KMS-11 (cell line): ENCODE measurements around the gene CYP1A1.

Experiments used
- H2AFZ ChIP-seq: fragments of 200-600 bp; sonication (generic); 2 replicates; pipeline ENCODE4 v1.6.1; 2016; ENCODE audit warnings: antibody characterized with exemption, mixed run types, low read depth
- H3K27ac ChIP-seq: fragments of 200-600 bp; sonication (generic); 2 replicates; pipeline ENCODE4 v1.6.1; 2016; ENCODE audit warnings: mild to moderate bottlenecking, mixed run types
- H3K27me3 ChIP-seq: fragments of 200-600 bp; sonication (generic); 2 replicates; pipeline ENCODE4 v1.6.1; 2017; ENCODE audit warnings: mild to moderate bottlenecking, low read depth, mixed run types, moderate library complexity; ENCODE audit not compliant: insufficient read depth
- H3K36me3 ChIP-seq: fragments of 200-600 bp; sonication (generic); 2 replicates; pipeline ENCODE4 v1.6.1; 2017; ENCODE audit warnings: mild to moderate bottlenecking, mixed run types; ENCODE audit not compliant: insufficient read depth
- H3K4me1 ChIP-seq: fragments of 200-600 bp; sonication (generic); 2 replicates; pipeline ENCODE4 v1.6.1; 2016; ENCODE audit warnings: mild to moderate bottlenecking, low read depth, mixed run types; ENCODE audit not compliant: poor library complexity, severe bottlenecking
- H3K4me2 ChIP-seq: fragments of 200-600 bp; sonication (generic); 2 replicates; pipeline ENCODE4 v1.7.0; 2016; ENCODE audit warnings: mild to moderate bottlenecking, mixed run types
- H3K4me3 ChIP-seq: fragments of 200-600 bp; sonication (generic); IDR thresholded peaks from 2 replicates; pipeline ENCODE4 v1.6.1; 2017; ENCODE audit warnings: low read depth, low read length, mixed read lengths; ENCODE audit not compliant: insufficient read depth
- H3K79me2 ChIP-seq: fragments of 200-600 bp; sonication (generic); 2 replicates; pipeline ENCODE4 v1.6.1; 2016; ENCODE audit warnings: low read depth, mixed run types; ENCODE audit not compliant: insufficient read depth
- H3K9ac ChIP-seq: fragments of 200-600 bp; sonication (generic); 2 replicates; pipeline ENCODE4 v1.6.1; 2016; ENCODE audit warnings: mild to moderate bottlenecking, mixed run types
- H4K20me1 ChIP-seq: fragments of 200-600 bp; sonication (generic); 2 replicates; pipeline ENCODE4 v1.6.1; 2016; ENCODE audit warnings: mild to moderate bottlenecking, mixed run types; ENCODE audit not compliant: insufficient read depth
- CTCF ChIP-seq: fragments of 200-600 bp; sonication (generic); conservative IDR thresholded peaks from 2 replicates; pipeline ENCODE4 v1.6.1; 2017; ENCODE audit warnings: low read depth, mild to moderate bottlenecking, antibody characterized with exemption, low read length, moderate library complexity, mixed read lengths

The CYP1A1 gene

GRCh38 chr15:74754593-74755215 lies 29.4 kb upstream of the CYP1A1 start:
- no peaks in the 10 kb centered on the region for H3K36me3 ChIP-seq
- TF ChIP-seq CTCF: no peak
- no peak overlapping the region for H3K27ac ChIP-seq
- no peaks in the 10 kb centered on the region for H3K79me2 ChIP-seq
- H3K4me3 ChIP-seq: no peak overlapping the region
- no peak overlapping the region for H3K9ac ChIP-seq
- H4K20me1 ChIP-seq: no peaks in the 10 kb centered on the region
- no peak overlapping the region for H3K4me2 ChIP-seq
- no peaks in the 10 kb centered on the region for H3K4me1 ChIP-seq
- no peak overlapping the region for H2AFZ ChIP-seq
- H3K27me3 ChIP-seq: no peaks in the 10 kb centered on the region

- Histone ChIP-seq H3K27me3 (no peaks in the 10 kb centered on the region), H3K36me3 (no peaks in the 10 kb centered on the region), H3K4me2 (no peak overlapping the region), H3K4me3 (no peak overlapping the region), H3K27ac (no peak overlapping the region), H3K9ac (no peak overlapping the region), H4K20me1 (no peaks in the 10 kb centered on the region), H3K79me2 (no peaks in the 10 kb centered on the region), H2AFZ (no peak overlapping the region), H3K4me1 (no peaks in the 10 kb centered on the region)
- TF ChIP-seq CTCF: no peak
These were observed 27.2 kb upstream of the CYP1A1 start for GRCh38 chr15:74752531-74752930.

GRCh38 chr15:74752011-74752410 lies 26.7 kb upstream of the CYP1A1 start:
- H3K79me2 ChIP-seq: no peaks in the 10 kb centered on the region
- no peaks in the 10 kb centered on the region for H3K4me1 ChIP-seq
- H3K36me3 ChIP-seq: no peaks in the 10 kb centered on the region
- no peak overlapping the region for H3K27ac ChIP-seq
- TF ChIP-seq CTCF: no peak
- no peak overlapping the region for H3K9ac ChIP-seq
- H3K4me3 ChIP-seq: no peak overlapping the region
- H2AFZ ChIP-seq: no peak overlapping the region
- no peaks in the 10 kb centered on the region for H3K27me3 ChIP-seq
- no peak overlapping the region for H3K4me2 ChIP-seq
- H4K20me1 ChIP-seq: no peaks in the 10 kb centered on the region

- no peak overlapping the region for H2AFZ ChIP-seq
- no peaks in the 10 kb centered on the region for H3K4me1 ChIP-seq
- H3K79me2 ChIP-seq: no peaks in the 10 kb centered on the region
- no peak overlapping the region for H3K4me3 ChIP-seq
- no peak for TF ChIP-seq CTCF
- H3K36me3 ChIP-seq: no peaks in the 10 kb centered on the region
- H3K4me2 ChIP-seq: no peak overlapping the region
- no peak overlapping the region for H3K27ac ChIP-seq
- no peaks in the 10 kb centered on the region for H3K27me3 ChIP-seq
- no peak overlapping the region for H3K9ac ChIP-seq
- H4K20me1 ChIP-seq: no peaks in the 10 kb centered on the region
These were observed 25.4 kb upstream of the CYP1A1 start for GRCh38 chr15:74750751-74751150.
